Testis (tissue), 3 donors: Measurements from ENCODE around the gene IRGQ. TPM values are rescaled to one million over a fixed set of nuclear protein-coding genes. Genes with fewer than 3 reads are reported as not detected.
A peak's percentile ranks its signal among the peaks of the same experiment; 100 is the strongest.

Source experiments
- DNase-seq: peaks from one replicate; pipeline ENCODE4 v3.0.0-alpha.2; 2019
- H3K27ac ChIP-seq, 2 donors: fragments of 200-600 bp; sonication (generic); one replicate each; pipeline ENCODE4 v1.5.1; 2019
- H3K27me3 ChIP-seq: fragments of 200-600 bp; sonication (generic); one replicate; pipeline ENCODE4 v1.5.1; 2019
- H3K36me3 ChIP-seq: fragments of 200-600 bp; sonication (generic); one replicate; pipeline ENCODE4 v1.5.1; 2017; ENCODE audit warnings: low read depth; ENCODE audit errors: missing control alignments
- H3K4me1 ChIP-seq: fragments of 200-600 bp; sonication (generic); one replicate; pipeline ENCODE4 v1.5.1; 2019
- H3K4me3 ChIP-seq, 2 donors: fragments of 200-600 bp; sonication (generic); one replicate each; pipeline ENCODE4 v1.5.1; 2017 to 2019
- H3K9me3 ChIP-seq: fragments of 200-600 bp; sonication (generic); one replicate; pipeline ENCODE4 v1.5.1; 2017
- POLR2A ChIP-seq: fragments of 450-650 bp; IDR thresholded peaks from one replicate; pipeline ENCODE4 v1.6.1; 2017; ENCODE audit warnings: antibody characterized with exemption, mild to moderate bottlenecking, moderate library complexity
- WGBS, 2 donors: methylation state at CpG; one replicate each; pipeline ENCODE4 v1.1.5; 2018; 5-methylcytosine and 5-hydroxymethylcytosine counted together
- intact Hi-C: fragments of 100-400 bp; cut with DNase I; formaldehyde crosslinking; loops from one replicate; pipeline ENCODE4 v1.15.1; 2023; ENCODE audit warnings: low total_unique reads
- polyA plus RNA-seq: library from polyadenylated mRNA; stranded (reverse); fragments of 350-450 nt; fragmentation: Illumina TruSeq; extraction: RNeasy Lipid Tissue Mini Kit (QIAGEN cat#74804); gene quantifications from one replicate; pipeline ENCODE4 v1.2.3, GENCODE V29; 2014; ENCODE audit warnings: low read depth, low replicate concordance; ENCODE audit not compliant: insufficient read depth
- total RNA-seq, 2 donors: library from RNA; depleted of rRNA; stranded (reverse); fragments of >200 nt; gene quantifications; one replicate each; pipeline ENCODE4 v1.2.3, GENCODE V29; 2016
- TF ChIP-seq, protein P1 (sequence below), 3 experiments: fragments of 450-650 bp in 2 of 3; fragments of 200-600 bp in 1 of 3; sonication (generic) in 1 of 3; IDR thresholded peaks; one replicate each; pipeline ENCODE4 v1.5.1; 2016 to 2019; ENCODE audit warnings: antibody characterized with exemption in 3 of 3, mild to moderate bottlenecking in 2 of 3, moderate library complexity in 1 of 3

Gene IRGQ
- total and polyA plus RNA-seq, 3 donors from 2014 or later, result 6.0 to 29.0 (median 26.4) TPM

DNA sequence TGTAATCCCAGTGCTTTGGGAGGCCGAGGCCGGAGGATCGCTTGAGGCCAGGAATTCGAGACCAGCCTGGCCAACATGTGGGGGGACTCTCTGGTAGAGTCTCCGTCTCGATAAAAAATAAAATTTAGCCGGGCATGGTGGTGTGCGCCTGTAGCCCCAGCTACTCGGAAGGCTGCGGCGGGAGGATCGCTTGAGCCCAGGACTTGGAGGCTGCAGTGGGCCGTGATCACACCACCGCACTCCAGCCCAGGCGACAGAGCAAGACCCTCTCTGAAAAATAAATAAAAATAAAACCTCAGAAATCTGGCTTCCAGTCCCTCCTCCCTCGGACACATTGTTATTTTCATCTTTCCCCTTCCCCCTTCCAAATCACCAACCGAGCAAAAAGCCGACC lies 332 bp downstream of the IRGQ start:
- intact Hi-C loops, result no loop called here
- Histone ChIP-seq H3K27ac (peak overlapping the region; percentile 76 to 90), H3K36me3 (no peaks in the 10 kb centered on the region), H3K4me1 (peaks cover 35% of the 10 kb centered on the region), H3K4me3 (peak overlapping the region; percentile 65 to 69), H3K27me3 (no peaks in the 10 kb centered on the region), H3K9me3 (no peaks in the 10 kb centered on the region)
- no peak for DNase-seq
- WGBS, 2 donors, result 0% methylated on average over 10 to 18 of the region's 18 CpGs
- no peak for TF ChIP-seq POLR2A
- TF ChIP-seq, protein P1, sequence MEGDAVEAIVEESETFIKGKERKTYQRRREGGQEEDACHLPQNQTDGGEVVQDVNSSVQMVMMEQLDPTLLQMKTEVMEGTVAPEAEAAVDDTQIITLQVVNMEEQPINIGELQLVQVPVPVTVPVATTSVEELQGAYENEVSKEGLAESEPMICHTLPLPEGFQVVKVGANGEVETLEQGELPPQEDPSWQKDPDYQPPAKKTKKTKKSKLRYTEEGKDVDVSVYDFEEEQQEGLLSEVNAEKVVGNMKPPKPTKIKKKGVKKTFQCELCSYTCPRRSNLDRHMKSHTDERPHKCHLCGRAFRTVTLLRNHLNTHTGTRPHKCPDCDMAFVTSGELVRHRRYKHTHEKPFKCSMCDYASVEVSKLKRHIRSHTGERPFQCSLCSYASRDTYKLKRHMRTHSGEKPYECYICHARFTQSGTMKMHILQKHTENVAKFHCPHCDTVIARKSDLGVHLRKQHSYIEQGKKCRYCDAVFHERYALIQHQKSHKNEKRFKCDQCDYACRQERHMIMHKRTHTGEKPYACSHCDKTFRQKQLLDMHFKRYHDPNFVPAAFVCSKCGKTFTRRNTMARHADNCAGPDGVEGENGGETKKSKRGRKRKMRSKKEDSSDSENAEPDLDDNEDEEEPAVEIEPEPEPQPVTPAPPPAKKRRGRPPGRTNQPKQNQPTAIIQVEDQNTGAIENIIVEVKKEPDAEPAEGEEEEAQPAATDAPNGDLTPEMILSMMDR (IDR thresholded peaks at IDR 0.05), result no peak

DNA sequence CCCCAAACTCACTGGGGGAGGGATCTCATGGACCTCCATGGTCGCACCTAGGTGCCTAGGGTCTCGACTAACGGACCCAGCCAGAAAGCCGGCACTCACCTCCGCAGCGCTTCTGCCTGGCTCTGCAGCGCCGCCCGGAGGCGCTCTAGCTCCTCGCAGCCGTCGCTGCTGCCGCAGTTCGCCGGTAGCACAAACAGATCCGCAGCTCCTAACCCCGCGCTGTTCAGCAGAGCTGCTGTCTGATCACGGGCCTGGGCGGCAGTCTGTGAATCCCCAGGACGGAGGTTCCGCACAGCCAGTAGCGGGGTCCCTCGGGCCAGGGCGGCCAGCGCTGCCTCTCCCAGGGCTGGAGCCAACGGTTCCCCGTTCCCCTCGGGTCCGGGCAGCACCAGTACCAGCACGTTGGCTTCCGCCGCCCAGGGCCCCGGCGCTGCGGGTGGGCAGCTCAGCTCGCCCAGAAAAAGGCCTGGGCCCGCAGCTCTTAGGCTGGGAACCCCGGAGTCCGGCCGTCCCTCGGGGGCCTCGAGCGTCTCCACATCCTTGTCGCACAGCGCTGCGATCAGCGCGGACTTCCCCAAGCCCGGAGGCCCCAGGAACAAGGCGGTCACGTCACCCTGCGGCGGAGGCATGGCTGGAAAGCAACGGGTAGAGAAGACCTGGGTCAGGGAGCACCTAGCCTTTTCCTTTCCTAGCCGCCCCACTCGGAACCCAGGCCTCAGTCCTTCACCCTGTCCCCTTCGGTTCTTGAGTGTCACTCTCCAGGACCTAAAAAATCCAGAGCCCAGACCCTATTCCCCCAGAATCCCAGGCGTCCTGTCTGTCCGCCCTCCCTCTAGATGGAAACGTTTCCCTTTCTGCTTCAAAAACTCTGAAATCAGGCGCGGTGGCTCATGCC lies 977 bp downstream of the IRGQ start:
- Histone ChIP-seq H3K4me3 (peak overlapping the region; percentile 65 to 69), H3K27ac (peak overlapping the region; percentile 76 to 90), H3K4me1 (peaks cover 35% of the 10 kb centered on the region), H3K36me3 (no peaks in the 10 kb centered on the region), H3K27me3 (no peaks in the 10 kb centered on the region), H3K9me3 (no peaks in the 10 kb centered on the region)
- intact Hi-C loops, result no loop called here
- TF ChIP-seq POLR2A, result no peak
- TF ChIP-seq, protein P1 (IDR thresholded peaks at IDR 0.05), result peak; percentile 31 to 69 (median 67)
- DNase-seq, result peak; percentile 72
- 1 to 2% methylated on average over 19 to 44 of the region's 64 CpGs for WGBS, 2 donors

DNA sequence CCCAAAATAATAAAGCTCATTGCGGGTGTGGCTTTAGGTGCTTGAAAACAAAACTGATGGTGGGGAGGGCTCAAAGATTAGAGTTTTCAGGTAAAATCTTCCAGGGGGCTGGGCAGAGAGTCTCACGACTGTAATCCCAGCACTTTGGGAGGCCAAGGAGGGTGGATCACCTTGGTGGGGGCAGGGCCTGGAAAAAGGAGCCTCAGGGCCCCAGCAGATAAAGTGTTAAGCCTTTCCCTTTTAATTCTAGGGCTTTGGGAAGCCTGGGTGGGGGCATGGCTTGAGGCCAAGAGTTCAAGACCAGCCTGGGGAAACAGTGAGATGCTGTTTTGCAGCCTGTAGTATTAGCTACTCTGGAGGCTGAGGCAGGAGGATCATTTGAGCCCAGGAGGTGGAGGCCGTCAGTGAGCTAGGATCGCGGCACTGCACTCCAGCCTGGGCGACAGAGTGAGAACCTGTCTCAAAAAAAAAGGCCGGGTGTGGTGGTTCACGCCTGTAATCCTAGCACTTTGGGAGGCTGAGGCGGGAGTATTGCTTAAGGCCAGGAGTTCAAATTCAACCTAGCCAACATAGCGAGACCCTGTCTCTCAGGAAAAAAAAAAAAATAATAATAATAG lies 1.7 kb downstream of the IRGQ start:
- H3K27ac ChIP-seq, result peak overlapping the region; percentile 76 to 90
- no peak for TF ChIP-seq POLR2A
- TF ChIP-seq, protein P1 (IDR thresholded peaks at IDR 0.05), result no peak
- intact Hi-C loops, result no loop called here
- H3K27me3 ChIP-seq, result no peaks in the 10 kb centered on the region
- H3K36me3 ChIP-seq, result no peaks in the 10 kb centered on the region
- WGBS, 2 donors, result 78 to 86% methylated on average over 10 of the region's 10 CpGs
- no peak for DNase-seq
- H3K4me3 ChIP-seq, result peak overlapping the region in 1 of 2 donors; percentile 69
- H3K4me1 ChIP-seq, result peaks cover 35% of the 10 kb centered on the region
- no peaks in the 10 kb centered on the region for H3K9me3 ChIP-seq

DNA sequence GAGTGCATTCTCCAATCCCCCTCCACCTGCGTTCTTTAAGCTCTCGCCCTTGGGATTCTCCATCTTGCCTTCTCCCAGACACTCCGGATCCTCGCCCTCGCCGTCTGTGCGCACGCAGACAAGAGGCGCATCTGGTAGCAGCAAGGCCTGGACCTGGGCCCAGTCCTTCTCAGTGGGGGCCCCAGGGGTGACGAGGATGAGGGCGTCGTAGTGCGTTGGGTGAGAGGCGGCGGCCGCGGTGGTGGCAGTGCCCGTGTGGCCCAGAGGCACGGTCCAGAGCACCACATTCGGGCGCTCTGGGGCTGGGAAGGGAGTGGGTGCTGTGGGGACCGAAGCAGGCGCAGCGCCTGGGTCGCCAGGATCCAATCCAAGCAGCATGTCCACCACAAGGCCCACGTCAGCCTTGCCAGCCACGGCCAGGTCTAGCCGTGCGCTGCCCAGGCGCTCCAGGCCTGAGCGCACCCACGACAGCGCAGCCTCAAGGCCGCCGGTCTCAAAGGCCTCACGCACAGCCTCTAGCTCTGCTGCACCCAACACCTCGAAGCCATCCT lies 3.1 kb downstream of the IRGQ start:
- peaks cover 31% of the 10 kb centered on the region for H3K4me1 ChIP-seq

More for the DNA sequence above, 3.1 kb downstream of the IRGQ start:
- Histone ChIP-seq H3K36me3 (no peaks in the 10 kb centered on the region), H3K27ac (no peak overlapping the region), H3K4me3 (peak overlapping the region; percentile 15 to 35), H3K9me3 (no peaks in the 10 kb centered on the region), H3K27me3 (no peaks in the 10 kb centered on the region)
- intact Hi-C loops, result no loop called here
- DNase-seq, result no peak
- 74 to 80% methylated on average over 24 to 37 of the region's 37 CpGs for WGBS, 2 donors
- TF ChIP-seq, protein P1 (IDR thresholded peaks at IDR 0.05), result no peak
- no peak for TF ChIP-seq POLR2A
